IPS-NIHi7 (cell line): ENCODE measurements around the gene NAGK.
"Not testable (repeated sequence)": the region's sequence is repeated elsewhere in the genome, so short reads cannot be mapped to it uniquely, and the experiment has no call there.

ENCODE experiments used
- DNase-seq: peaks from one replicate; pipeline ENCODE4 v3.0.0; 2012; ENCODE audit warnings: mixed read lengths; ENCODE audit errors: extremely low spot score

NAGK gene

DNA sequence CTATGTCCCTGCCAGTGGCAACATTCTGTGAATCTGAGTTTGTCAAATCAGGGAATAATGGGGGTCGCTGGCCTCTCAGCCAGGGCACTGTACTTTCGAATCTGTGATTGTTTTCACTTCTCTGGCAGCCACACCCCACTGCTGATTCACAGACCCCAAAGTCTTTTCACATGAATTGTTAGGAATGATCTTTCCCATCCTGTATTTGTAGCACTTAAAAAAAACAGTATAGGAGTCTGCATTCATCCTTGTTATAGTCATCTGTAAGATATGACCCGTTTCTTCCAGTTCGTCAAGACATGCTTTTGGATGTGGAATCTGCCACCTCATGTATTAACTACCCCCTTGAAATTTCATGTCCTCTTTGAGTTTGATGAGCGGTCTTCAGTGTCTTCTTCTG is 928 bp downstream of the NAGK start:
- no peak for DNase-seq

DNA sequence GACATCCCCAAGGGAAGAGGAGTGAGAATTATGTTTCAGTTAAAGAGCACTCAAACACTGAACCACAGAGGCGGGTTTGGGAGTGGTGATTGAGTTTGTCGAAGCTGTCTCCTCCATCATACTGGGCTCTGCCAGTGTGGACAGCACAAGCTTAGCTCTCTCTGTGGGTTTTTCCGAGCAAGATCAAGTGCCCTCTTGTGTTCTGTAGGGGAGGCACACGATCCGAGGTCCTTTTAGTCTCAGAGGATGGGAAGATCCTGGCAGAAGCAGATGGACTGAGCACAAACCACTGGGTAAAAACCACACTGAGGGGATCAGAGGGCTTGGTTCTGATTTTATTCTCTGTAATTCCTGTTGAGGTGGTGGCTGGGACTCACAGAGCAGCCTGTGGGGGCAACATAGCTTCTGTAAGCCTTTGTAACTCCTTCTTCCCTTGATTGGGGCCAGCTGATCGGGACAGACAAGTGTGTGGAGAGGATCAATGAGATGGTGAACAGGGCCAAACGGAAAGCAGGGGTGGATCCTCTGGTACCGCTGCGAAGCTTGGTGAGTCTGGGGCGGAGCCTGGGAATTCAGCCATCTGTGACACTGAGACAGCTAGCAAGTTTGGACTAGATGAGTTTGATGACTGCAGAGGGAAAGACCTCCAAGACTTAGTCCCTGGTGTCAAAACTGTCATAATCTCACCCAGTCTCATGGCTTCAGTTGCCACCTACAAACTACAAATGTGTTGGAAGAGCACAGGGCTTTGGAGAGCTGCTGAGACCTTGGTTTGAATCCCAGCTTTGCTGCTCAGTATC is 2.0 kb downstream of the NAGK start:
- DNase-seq: peak; percentile 69

DNA sequence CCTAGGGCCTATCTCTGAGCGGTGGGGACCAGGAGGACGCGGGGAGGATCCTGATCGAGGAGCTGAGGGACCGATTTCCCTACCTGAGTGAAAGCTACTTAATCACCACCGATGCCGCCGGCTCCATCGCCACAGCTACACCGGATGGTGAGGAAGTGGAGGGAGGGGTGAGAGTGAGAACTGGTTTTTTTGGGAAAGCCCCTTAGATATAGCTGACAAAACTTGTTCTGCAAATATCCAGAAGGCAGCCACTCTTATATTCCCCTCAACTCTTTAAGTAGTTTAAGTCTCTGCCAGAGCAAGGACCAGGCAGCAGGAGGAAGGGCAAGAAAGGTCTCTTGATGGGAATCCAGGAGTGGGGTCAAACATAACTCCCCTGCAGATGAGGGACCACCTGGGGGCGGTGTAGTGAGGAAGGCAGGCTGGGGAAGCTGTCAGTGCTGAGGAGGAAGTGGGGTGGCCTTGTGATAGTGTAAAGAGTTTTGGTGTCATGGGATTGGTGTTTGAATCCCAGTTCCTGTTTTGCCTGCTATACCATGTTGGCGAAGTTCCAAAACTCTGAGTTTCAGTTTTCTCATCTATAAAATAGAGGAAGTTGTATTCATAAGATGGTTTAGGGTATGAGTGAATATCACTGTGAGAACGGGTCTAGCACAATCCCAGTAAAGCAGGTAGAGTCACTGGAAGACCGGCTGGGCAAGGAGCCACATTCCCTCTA is 3.4 kb downstream of the NAGK start:
- no peak for DNase-seq

DNA sequence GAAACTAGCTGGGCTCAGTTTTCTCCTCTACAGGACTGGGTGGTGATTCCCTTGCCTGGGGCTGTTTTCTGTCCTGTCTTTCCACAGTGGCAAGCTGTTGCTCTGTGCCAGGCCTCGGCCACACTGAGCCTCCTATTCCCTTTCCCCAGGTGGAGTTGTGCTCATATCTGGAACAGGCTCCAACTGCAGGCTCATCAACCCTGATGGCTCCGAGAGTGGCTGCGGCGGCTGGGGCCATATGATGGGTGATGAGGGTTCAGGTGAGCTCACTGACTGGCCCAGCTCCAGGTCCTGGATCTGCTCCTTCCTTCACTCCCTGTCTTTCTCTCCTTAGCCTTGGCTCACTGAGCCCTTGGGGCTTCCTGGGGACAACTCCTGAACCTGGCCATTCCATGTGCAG is 4.0 kb downstream of the NAGK start:
- DNase-seq: no peak

DNA sequence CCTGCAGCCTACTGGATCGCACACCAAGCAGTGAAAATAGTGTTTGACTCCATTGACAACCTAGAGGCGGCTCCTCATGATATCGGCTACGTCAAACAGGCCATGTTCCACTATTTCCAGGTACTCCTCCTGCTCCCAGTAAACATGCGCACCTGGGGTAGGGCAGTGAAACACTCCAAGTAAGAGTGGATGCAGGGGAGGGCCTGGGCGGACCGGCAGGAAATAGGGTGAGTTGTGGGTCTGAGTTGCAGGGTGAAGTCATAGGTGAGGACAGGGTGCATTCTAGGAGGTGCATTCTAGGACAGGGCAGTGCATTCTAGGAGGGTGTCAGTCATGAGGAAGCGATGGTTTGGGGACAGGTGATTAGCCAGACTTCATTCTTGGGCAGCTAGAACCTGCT is 5.0 kb downstream of the NAGK start:
- no peak for DNase-seq

DNA sequence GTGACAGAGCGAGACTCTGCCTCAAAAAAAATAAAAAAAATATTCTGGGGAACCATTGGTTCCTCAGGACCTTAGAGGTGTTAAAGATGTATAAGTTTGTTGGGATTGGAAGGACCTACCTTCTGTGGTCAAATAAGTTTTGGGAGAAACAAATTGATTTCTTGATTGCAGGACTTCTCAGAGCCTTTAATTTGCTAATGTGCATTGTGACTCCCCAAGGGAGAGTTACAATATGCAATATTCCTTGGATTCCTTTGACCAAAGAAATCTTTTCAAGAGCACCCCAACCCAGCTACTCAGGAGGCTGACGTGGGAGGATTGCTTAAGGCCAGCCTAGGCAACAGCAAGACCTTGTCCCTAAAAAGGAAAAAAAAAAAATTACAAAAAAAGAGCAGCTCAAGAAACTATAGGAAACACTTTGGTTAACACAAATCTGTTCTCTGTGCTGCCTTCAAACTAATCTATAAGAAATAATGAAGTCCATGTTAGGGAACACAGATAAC is 6.5 kb downstream of the NAGK start:
- DNase-seq: no peak

DNA sequence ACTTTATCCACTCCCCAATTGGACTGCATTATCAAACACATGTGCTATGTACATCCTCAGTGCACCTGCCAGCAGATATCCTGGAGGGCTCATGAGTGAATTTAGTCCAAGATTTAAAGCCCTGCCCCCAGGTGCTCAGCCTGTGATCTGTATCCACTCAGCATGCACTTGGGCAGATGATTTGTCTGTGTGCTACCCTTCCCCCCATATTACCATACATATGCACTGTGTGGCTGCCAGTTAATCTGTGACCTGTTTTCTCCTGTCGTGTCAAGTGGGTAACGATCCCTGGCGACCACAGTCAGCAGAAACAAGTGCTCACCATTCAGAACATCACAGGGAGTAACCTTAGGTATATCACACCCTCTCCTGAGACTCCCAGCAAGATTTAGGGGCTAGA is 10.2 kb downstream of the NAGK start:
- DNase-seq: no peak

DNA sequence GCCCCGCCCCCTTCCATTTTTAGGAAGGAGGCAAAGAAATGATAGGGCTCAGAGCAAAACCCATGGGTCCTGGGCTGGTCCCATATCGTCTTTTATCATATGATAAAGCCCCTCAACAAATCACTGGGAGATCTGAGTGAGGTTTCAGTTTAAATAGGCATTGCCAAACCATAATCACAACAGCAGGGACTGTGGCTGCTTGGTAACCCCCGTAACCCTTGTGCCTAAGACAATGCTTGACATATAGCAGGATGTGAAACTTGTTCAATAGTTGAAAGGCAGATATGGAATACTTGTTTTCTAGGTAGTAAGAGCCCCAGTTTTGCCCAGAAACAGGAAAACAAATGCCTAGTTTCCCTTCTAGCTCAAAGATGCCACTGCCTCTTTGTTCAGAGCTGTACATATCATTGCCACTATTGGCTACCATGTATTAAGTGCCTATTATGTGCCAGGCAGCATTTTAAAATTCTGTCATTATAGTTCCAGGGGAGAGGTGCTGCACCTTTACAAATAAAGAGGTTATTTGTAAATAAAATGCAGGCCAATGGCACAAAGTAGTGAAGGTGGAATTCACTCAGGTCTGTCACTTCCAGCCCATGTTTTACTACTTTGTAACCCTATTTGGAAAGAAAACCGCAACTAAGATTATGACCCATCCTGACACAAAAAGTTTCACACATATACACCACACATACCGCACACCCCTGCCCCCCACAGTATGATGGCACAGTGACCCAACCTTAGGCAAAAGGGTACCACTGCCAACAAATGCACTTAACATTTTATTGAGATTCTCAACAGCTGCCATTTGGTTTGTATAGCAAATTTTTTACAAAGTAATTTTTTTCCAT is 14.2 kb downstream of the NAGK start:
- DNase-seq: no peak

DNA sequence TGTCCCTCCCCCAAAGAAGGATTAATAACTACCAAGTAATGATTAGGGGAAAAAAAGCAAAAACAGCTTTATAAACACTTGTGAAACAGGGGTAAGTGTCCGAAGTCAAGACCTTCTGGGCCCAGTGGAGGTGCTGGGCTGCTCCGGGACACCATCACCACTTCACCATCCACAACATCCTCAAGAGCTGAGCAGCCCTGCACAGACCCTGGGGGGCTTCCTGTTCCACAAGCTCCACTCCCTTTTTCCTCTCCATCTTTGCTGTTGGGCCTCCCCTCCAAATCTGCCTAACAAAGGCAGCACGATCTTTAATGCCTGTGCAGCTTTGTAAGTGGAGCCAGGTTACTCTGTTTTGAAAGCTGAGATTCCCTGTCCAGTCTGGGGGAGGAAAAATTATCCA is 14.8 kb downstream of the NAGK start:
- DNase-seq: not testable (repeated sequence)

DNA sequence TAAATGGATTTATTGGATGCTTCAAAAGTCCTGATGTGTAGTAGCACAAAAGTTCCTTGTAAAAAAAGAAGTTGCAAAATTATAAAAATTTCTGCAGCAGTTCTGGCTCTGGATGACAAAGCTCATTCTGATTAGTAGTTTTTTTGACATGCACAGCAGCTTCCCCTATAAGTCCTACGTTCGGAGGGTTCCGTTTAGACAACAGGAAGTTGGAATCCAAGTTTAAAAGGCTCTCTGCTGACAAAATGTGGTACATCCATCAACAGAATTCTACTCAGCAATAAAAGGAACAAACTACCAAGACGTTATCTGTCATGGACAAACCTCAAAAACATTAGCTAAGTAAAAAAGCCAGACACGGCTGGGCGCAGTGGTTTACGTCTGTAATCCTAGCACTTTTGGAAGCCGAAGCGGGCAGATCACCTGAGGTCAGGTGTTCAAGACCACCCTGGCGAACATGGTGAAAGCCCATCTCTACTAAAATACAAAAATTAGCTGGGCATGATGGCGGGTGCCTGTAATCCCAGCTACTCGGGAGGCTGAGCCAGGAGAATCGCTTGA is 15.4 kb downstream of the NAGK start:
- not testable (repeated sequence) for DNase-seq

DNA sequence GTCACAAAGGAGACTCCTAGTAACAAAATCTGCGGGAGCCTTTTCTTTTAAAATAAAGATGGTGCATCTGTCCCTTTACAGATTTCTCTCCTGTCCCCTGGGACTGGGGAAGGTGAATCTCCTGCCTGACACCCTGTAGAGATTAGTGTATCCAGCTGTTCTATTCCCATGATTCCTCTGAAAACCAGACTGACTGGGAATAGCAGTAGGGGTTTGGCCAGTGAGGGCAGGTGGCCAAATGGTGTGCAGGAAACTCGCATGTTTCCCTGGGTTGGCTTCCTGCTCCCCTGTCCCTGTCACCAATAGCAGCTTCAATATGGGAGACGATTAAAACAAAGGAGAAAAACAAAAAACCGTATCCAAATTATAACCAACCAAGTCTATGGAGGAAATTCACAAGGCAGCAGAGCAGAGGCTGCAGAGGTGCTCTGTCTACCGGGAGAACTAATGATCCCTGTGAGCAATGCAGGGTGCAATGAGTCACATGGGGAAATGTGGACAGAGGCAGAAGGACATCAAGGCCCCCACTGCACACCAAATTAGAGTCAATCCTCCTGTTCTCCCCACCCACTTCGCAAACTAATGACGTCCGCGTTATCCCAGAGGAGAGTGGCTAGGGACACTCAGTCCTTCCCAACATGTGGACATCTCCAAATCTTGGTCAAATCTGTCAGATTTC is 17.0 kb downstream of the NAGK start:
- DNase-seq: not testable (repeated sequence)

DNA sequence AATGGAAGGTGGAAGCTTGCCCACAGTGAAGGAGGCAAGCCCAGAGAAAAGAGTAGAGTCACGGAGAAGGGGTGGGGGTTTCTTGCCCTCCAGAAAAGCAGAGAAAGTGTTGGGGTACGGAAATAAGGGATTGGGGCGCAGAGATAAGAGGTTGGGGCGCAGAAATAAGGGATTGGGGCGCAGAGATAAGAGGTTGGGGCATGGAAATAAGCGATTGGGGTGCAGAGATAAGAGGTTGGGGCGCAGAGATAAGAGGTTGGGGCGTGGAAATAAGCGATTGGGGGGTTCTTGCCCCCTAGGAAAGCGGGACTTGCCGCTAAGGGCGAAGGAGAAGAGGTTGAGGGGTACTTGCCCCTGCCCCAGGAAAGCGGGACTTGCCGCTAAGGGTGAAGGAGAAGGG is 21.0 kb downstream of the NAGK start:
- not testable (repeated sequence) for DNase-seq

DNA sequence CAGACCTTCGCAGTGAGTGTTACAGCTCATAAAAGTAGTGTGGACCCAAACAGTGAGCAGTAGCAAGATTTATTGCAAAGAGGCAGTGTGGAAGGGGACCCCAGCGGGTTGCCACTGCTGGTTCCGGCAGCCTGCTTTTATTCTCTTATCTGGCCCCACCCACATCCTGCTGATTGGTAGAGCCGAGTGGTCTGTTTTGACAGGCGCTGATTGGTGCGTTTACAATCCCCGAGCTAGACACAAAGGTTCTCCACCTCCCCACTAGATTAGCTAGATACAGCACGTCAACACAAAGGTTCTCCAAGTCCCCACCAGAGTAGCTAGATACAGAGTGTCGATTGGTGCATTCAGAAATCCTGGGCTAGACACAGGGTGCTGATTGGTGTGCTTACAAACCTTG is 23.4 kb downstream of the NAGK start:
- DNase-seq: not testable (repeated sequence)

DNA sequence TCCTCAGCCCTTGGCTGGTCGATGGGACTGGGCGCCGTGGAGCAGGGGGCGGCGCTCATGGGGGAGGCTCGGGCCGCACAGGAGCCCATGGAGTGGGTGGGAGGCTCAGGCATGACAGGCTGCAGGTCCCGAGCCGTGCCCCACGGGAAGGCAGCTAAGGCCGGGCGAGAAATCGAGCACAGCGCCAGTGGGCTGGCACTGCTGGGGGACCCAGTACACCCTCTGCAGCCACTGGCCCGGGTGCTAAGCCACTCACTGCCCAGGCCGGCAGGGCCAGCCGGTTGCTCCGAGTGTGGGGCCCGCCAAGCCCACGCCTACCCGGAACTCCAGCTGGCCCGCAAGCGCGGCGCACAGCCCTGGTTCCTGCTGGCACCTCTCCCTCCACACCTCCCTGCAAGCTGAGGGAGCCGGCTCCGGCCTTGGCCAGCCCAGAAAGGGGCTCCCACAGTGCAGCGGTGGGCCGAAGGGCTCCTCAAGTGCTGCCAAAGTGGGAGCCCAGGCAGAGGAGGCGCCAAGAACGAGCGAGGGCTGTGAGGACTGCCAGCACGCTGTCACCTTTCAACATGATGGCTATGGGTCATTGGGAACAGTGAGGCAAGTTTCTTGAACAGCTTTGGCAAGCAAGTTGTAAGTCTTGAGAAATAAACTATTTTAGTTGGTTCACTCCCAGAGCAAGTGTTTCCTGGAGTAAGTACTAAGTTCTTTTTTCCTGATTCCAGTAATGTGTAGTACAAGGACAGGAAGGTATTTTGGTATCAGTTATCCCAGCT is 24.2 kb downstream of the NAGK start:
- DNase-seq: not testable (repeated sequence)

DNA sequence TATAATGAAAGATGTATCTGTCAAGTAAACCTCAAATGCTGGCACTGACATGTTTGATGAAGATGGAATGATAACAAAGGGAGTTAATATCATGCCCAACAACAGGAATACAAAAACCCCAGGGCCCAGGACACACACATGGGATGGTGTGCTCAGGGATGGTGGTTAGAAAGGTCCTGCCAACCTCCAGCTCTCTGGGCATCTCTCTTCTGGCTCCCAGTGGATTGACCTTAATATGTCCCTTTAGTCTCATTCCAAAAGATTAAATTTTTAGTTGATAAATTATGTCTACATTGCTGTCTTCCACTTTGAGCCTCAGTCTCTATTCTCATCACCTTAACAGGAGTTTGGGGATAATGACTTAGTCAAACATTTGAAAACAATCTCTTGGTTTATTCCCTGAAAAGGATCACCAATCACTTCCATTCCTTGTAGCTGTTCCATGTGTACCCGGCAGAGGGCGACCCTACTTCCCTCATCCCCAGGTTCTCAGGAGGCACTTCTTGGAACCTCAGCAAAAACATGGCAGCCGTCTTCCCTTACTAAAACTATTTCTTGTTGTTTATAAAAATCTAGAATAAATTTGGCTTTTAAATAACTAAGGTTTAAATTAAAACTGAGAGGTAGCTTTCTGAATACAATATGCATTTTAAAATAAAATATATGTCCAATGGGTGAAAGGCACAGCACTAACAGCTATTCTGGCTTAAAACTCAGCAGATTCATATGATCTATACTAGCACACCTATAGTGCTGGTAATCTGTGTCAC is 31.9 kb downstream of the NAGK start:
- DNase-seq: peak; percentile 81

DNA sequence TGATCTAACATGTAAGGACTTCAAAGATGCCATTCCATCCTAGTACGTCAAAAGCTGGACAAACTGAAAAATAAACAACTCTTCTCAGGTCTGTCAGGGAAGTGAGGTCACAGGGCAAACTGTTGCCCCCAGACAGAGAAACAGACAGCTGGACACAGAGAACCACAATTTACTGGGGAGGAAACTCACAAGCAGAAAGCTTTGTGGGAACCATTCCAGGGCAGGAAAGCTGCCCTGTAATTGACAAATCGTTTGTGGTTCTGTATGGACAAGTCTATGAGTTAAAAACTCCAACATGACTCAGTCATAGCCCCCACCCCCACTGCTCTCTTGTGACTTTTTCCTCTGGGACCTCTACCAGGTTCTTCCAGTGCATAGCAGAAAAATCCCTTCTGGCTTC is 33.2 kb downstream of the NAGK start:
- DNase-seq: no peak

DNA sequence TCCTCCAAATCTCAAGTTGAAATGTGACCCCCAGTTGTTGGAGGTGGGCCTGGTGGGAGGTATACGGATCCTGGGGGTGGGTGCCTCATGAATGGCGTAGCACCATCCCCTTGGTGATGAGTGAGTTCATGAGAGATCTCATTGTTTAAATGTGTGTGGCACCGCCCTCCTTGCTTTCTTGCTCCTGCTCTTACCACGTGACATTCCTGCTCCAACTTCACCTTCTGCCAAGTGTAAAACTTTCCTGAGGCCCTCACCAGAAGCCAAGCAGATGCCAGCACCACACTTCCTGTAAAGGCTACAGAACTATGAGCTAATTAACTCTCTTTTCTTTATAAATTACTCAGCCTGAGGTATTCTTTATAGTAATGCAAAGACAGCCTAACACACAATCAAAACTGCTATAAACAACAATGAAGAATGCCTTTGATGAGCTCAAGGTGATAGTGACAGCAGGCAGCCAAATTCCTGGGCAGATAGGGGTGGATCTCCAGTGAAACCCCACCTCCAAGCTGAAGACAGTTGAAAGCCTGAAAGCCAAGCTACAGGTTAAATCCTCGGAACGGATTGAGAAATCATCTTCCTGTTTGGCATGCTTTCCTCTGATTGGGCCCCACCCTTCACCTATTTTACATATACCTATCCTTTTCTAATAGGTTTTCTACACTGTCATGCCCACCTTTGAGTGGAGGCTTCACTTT is 34.7 kb downstream of the NAGK start:
- DNase-seq: peak; percentile 58

DNA sequence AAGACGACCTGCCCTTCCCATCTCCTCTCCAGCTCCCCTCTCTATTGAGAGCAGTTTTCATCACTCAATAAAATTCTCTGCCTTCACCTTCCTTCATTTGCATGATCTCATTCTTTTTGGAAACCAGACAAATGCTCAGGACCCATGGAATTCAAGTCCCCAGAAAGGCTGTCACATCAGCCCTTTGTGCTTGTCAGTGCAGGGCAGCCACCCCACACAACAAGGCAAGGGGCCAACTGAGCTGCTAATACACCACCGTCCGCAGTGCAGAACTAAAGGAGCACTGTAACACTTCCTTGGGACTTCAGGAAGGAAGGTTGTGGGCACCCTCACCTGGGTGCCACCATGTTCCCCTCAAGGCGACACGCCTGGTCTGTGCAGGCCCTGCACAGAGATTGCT is 35.4 kb downstream of the NAGK start:
- no peak for DNase-seq

DNA sequence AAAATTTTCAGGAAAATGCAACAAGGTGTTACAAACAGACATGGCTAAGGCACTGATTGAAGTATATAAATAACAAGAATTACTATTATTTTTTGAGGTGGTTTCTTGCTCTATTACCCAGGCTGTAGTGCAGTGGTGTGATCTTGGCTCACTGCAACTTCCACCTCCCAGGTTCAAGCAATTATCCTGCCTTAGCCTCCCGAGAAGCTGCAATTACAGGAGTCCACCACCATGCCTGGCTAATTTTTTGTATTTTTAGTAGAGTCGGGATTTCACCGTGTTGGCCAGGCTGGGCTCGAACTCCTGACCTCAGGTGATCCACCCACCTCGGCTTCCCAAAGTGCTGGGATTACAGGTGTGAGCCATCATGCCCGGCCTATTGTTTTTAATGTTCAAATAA is 38.0 kb downstream of the NAGK start:
- DNase-seq: not testable (repeated sequence)
